A549 (cell line): Measurements from ENCODE around the gene APLN. TPM values are rescaled to one million over a fixed set of nuclear protein-coding genes. Genes with fewer than 3 reads are reported as not detected.

Source experiments
- ATAC-seq, 2 experiments: fragments of 200-7000 bp in 1 of 2; fragments of >200 bp in 1 of 2; cut with Nextera tagmentation in 1 of 2; cut with Tn5 transposase in 1 of 2; 3 replicates each; pipeline versions ENCODE4 v1.8.0 to v1.9.1; 2018 to 2020; ENCODE audit warnings: mild to moderate bottlenecking in 1 of 2, moderate library complexity in 1 of 2
- CTCF ChIA-PET: fragments of 300-600 bp; sonication (Branson Sonifier 250); formaldehyde crosslinking; extraction: SDS; loops from one replicate; lab custom pipeline; 2021; ENCODE audit warnings: antibody characterized with exemption, inconsistent platforms; lab: Yijun Ruan, JAX
- POLR2A ChIA-PET: fragments of 350-600 bp; formaldehyde crosslinking; extraction: SDS; loops from one replicate; lab custom pipeline; 2021; ENCODE audit warnings: antibody characterized with exemption, inconsistent platforms; lab: Yijun Ruan, JAX
- DNase-seq, 2 experiments: peaks; one replicate each; pipeline versions ENCODE4 v3.0.0 to v3.0.0-alpha.2; 2011 to 2016; ENCODE audit warnings: low read depth in 1 of 2, low spot score in 1 of 2
- FAIRE-seq: peaks from 2 replicates; lab custom pipeline; 2011; peaks lifted over from hg19 to GRCh38; lab: Jason Lieb, UNC
- H3K27ac ChIP-seq, 2 experiments: fragments of >200 bp; sonication (Bioruptor Twin); formaldehyde crosslinking; 3 replicates each; pipeline ENCODE4 v1.5.1; 2016 to 2017
- H3K4me1 ChIP-seq: fragments of >200 bp; sonication (Bioruptor Twin); formaldehyde crosslinking; 3 replicates; pipeline ENCODE4 v1.6.1; 2016
- H3K4me2 ChIP-seq: fragments of >200 bp; sonication (Bioruptor Twin); formaldehyde crosslinking; 3 replicates; pipeline ENCODE4 v1.6.1; 2016
- H3K4me3 ChIP-seq: fragments of >200 bp; sonication (Bioruptor Twin); formaldehyde crosslinking; 3 replicates; pipeline ENCODE4 v1.5.1; 2016
- H3K9me3 ChIP-seq: fragments of >200 bp; sonication (Bioruptor Twin); formaldehyde crosslinking; 3 replicates; pipeline ENCODE4 v1.6.1; 2016
- CHD2 ChIP-seq: fragments of 150-350 bp; IDR thresholded peaks from 2 replicates; pipeline ENCODE4 v1.6.1; 2014; ENCODE audit warnings: low read length; ENCODE audit not compliant: partially characterized antibody
- EHF ChIP-seq: fragments of 250-450 bp; sonication (Bioruptor Pico); IDR thresholded peaks from 2 replicates; pipeline ENCODE4 v1.5.0; 2020; ENCODE audit warnings: mild to moderate bottlenecking
- ESRRA ChIP-seq: fragments of 150-350 bp; IDR thresholded peaks from 2 replicates; pipeline ENCODE4 v1.6.1; 2014; ENCODE audit warnings: mild to moderate bottlenecking, low read length, borderline replicate concordance
- FOSL2 ChIP-seq, 2 experiments: fragments of 450-650 bp in 1 of 2; fragments of >200 bp in 1 of 2; sonication (Bioruptor Twin) in 1 of 2; formaldehyde crosslinking; IDR thresholded peaks; 2 replicates each; pipeline versions ENCODE4 v1.5.0 to v1.6.1; 2016 to 2020; ENCODE audit warnings: mild to moderate bottlenecking in 1 of 2, moderate library complexity in 1 of 2
- HOXB13 ChIP-seq: fragments of 250-450 bp; sonication (Bioruptor Pico); IDR thresholded peaks from 2 replicates; pipeline ENCODE4 v1.5.0; 2020; ENCODE audit warnings: low read depth, mild to moderate bottlenecking, moderate library complexity
- HOXB5 ChIP-seq: fragments of 250-450 bp; sonication (Bioruptor Pico); IDR thresholded peaks from 2 replicates; pipeline ENCODE4 v1.5.0; 2020; ENCODE audit warnings: mild to moderate bottlenecking, moderate library complexity
- NR3C1 ChIP-seq: fragments of >200 bp; sonication (Bioruptor Twin); formaldehyde crosslinking; IDR thresholded peaks from 3 replicates; pipeline ENCODE4 v1.6.1; 2017
- PBX3 ChIP-seq: IDR thresholded peaks from 2 replicates; pipeline ENCODE4 v1.6.1; 2012
- RARB ChIP-seq: fragments of 250-450 bp; sonication (Bioruptor Pico); IDR thresholded peaks from 2 replicates; pipeline ENCODE4 v1.8.0; 2021; ENCODE audit warnings: mild to moderate bottlenecking, moderate library complexity
- RFX5 ChIP-seq: fragments of 450-650 bp; IDR thresholded peaks from 2 replicates; pipeline ENCODE4 v1.7.1; 2014; ENCODE audit warnings: antibody characterized with exemption, mild to moderate bottlenecking, moderate library complexity
- SREBF2 ChIP-seq: fragments of 450-650 bp; IDR thresholded peaks from 2 replicates; pipeline ENCODE4 v1.6.1; 2014; ENCODE audit warnings: mild to moderate bottlenecking, moderate library complexity
- ZNF302 ChIP-seq: fragments of 250-450 bp; sonication (Bioruptor Pico); IDR thresholded peaks from 2 replicates; pipeline ENCODE4 v1.9.0; 2021; ENCODE audit warnings: inconsistent platforms, mild to moderate bottlenecking, moderate library complexity
- WGBS: methylation state at CpG from one replicate; pipeline ENCODE4 v1.1.6; 2017; ENCODE audit errors: missing lambda C conversion rate; 5-methylcytosine and 5-hydroxymethylcytosine counted together
- polyA minus RNA-seq: library from RNA; depleted of rRNA, polyadenylated mRNA; stranded (reverse); fragments of >200 nt; gene quantifications from 2 replicates; pipeline ENCODE4 v1.2.3, GENCODE V29; 2011; rRNA and poly(A)+ RNA removed
- polyA plus RNA-seq, 4 experiments: library from polyadenylated mRNA; depleted of rRNA in 3 of 4; stranded (reverse); fragments of >200 nt; fragmentation: RNase III in 1 of 4; extraction: RNeasy Plus Mini Kit Qiagen cat#74134 plus additional on column Dnase treatment in 1 of 4; gene quantifications; 2 replicates in 3 of 4; 3 replicates in 1 of 4; pipeline ENCODE4 v1.2.3, GENCODE V29; 2011 to 2017
- TF ChIP-seq, protein P1 (sequence below): IDR thresholded peaks from 2 replicates; pipeline ENCODE4 v1.6.1; 2012
- TF ChIP-seq, protein P2 (sequence below): fragments of 250-450 bp; sonication (Bioruptor Pico); IDR thresholded peaks from 2 replicates; pipeline ENCODE4 v1.5.0; 2021; ENCODE audit warnings: mild to moderate bottlenecking, moderate library complexity, borderline replicate concordance
- TF ChIP-seq, protein P3 (sequence below): fragments of >200 bp; sonication (Bioruptor Twin); formaldehyde crosslinking; IDR thresholded peaks from 3 replicates; pipeline ENCODE4 v1.5.1; 2016

The APLN gene, protein sequence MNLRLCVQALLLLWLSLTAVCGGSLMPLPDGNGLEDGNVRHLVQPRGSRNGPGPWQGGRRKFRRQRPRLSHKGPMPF
- 0.15 and 0.18 TPM in 2 replicates for polyA plus RNA-seq (2011; rRNA removed)
- 0.70 and 1.0 TPM in 2 replicates for polyA plus RNA-seq (2012; cell fraction: cytosol; rRNA removed)
- 0.76 and 0.82 TPM in 2 replicates for polyA plus RNA-seq (2012; cell fraction: nucleus; rRNA removed)
- polyA plus RNA-seq (2017; fragmentation: RNase III; extraction: RNeasy Plus Mini Kit Qiagen cat#74134 plus additional on column Dnase treatment), result 0.74 to 0.77 TPM (median 0.75 TPM) in 3 replicates
- polyA minus RNA-seq, result 0.10 and 0.21 TPM in 2 replicates

- ChIA-PET POLR2A (interaction anchor here (0.6 kb wide), 1 partner anchor 23 kb away, joined by 3 read pairs; no protein-coding TSS in a partner anchor), CTCF (interaction anchor here (0.6 to 5.2 kb wide), 22 partner anchors 8 to 271 kb away, joined by 3 to 60 read pairs (median 4); no protein-coding TSS in a partner anchor)
- TF ChIP-seq, protein P1, sequence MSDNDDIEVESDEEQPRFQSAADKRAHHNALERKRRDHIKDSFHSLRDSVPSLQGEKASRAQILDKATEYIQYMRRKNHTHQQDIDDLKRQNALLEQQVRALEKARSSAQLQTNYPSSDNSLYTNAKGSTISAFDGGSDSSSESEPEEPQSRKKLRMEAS, result peak; percentile 18; the same call in 1 of the 2 replicates
- TF ChIP-seq FOSL2 (IDR thresholded peaks at IDR 0.05), result no peak
- no peak for TF ChIP-seq FOSL2 (CRISPR knock-in tag; IDR thresholded peaks at IDR 0.05)
- H3K27ac ChIP-seq, result peak within 1 kb of the TSS; percentile 55 to 87; a peak in 5 of 6 replicates
- no peaks in the 10 kb centered on the region for H3K9me3 ChIP-seq
- H3K4me2 ChIP-seq, result peak within 1 kb of the TSS; percentile 86
- H3K4me3 ChIP-seq, result peak within 1 kb of the TSS; percentile 50
- DNase-seq (no peak), FAIRE-seq (no peak), ATAC-seq (peak; percentile 82 to 83)
- 6% methylated on average over 24 of the region's 67 CpGs for WGBS
- H3K4me1 ChIP-seq, result peaks cover 7% of the 10 kb centered on the region; the same call in 2 of the 3 replicates
These were observed at the start of gene APLN for GRCh38 chrX:129654652-129655546. APLN (minus strand) TSS chrX:129654956; CDS start chrX:129654630, 326 bp downstream.

DNA sequence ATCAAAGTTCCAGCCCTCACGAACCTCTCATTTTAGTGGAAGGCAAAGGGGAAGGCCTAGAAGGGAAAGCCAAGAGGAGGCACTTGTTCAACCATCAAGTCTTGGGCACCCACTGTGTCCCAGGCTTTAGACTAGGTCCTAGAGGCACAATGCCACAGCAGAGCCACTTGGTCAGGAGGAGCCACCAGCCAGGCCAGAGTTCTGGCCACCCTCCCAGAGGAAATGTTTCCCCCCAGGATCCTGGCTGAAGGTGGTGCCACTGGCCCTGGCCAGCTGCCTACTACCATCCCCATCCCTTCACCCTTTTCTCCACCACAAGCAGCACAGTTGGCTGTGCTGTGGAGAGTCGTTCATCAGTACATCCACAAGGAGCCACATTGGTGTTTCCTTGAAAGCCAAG is 49.7 kb upstream of the APLN start:
- CTCF ChIA-PET, result interaction anchor here (1.0 kb wide), 1 partner anchor 49 kb away, joined by 3 read pairs; the partner anchor contains the start of gene APLN
- TF ChIP-seq RFX5 (no peak), RARB (no peak), ESRRA (no peak), HOXB13 (no peak), CHD2 (no peak), EHF (CRISPR knock-in tag) (no peak), HOXB5 (CRISPR knock-in tag) (no peak), SREBF2 (no peak), ZNF302 (no peak), NR3C1 (no peak), PBX3 (no peak)
- TF ChIP-seq, protein P2, sequence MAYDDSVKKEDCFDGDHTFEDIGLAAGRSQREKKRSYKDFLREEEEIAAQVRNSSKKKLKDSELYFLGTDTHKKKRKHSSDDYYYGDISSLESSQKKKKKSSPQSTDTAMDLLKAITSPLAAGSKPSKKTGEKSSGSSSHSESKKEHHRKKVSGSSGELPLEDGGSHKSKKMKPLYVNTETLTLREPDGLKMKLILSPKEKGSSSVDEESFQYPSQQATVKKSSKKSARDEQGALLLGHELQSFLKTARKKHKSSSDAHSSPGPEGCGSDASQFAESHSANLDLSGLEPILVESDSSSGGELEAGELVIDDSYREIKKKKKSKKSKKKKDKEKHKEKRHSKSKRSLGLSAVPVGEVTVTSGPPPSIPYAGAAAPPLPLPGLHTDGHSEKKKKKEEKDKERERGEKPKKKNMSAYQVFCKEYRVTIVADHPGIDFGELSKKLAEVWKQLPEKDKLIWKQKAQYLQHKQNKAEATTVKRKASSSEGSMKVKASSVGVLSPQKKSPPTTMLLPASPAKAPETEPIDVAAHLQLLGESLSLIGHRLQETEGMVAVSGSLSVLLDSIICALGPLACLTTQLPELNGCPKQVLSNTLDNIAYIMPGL (CRISPR knock-in tag), result no peak
- TF ChIP-seq, protein P3, sequence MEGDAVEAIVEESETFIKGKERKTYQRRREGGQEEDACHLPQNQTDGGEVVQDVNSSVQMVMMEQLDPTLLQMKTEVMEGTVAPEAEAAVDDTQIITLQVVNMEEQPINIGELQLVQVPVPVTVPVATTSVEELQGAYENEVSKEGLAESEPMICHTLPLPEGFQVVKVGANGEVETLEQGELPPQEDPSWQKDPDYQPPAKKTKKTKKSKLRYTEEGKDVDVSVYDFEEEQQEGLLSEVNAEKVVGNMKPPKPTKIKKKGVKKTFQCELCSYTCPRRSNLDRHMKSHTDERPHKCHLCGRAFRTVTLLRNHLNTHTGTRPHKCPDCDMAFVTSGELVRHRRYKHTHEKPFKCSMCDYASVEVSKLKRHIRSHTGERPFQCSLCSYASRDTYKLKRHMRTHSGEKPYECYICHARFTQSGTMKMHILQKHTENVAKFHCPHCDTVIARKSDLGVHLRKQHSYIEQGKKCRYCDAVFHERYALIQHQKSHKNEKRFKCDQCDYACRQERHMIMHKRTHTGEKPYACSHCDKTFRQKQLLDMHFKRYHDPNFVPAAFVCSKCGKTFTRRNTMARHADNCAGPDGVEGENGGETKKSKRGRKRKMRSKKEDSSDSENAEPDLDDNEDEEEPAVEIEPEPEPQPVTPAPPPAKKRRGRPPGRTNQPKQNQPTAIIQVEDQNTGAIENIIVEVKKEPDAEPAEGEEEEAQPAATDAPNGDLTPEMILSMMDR, result no peak
- TF ChIP-seq, protein P1, result no peak

More for the DNA sequence above, 49.7 kb upstream of the APLN start:
- DNase-seq (no peak), ATAC-seq (no peak), FAIRE-seq (no peak)
- Histone ChIP-seq H3K4me3 (no peak overlapping the region), H3K9me3 (peaks cover 12% of the 10 kb centered on the region; the same call in 1 of the 3 replicates), H3K4me2 (no peak overlapping the region), H3K4me1 (no peaks in the 10 kb centered on the region), H3K27ac (no peak overlapping the region)
- POLR2A ChIA-PET, result no interaction called here
- WGBS, result 32% methylated on average over 2 of the region's 2 CpGs
